IMR-90 (cell line): ENCODE measurements around the gene KRT3.

ENCODE experiments used
- CTCF ChIP-seq: conservative IDR thresholded peaks from 2 replicates; pipeline ENCODE4 v1.5.1; 2012; ENCODE audit warnings: mild to moderate bottlenecking, low read depth, low read length, improper control_type of control experiment
- FOS ChIP-seq: fragments of 150-350 bp; IDR thresholded peaks from 2 replicates; pipeline ENCODE4 v1.6.1; 2016; ENCODE audit warnings: low read depth, low read length
- POLR2A ChIP-seq: IDR thresholded peaks from 2 replicates; pipeline ENCODE4 v1.6.1; 2012; ENCODE audit warnings: mild to moderate bottlenecking, low read depth, low read length

- TF ChIP-seq CTCF = no peak
- no peak for TF ChIP-seq POLR2A
- no peak for TF ChIP-seq FOS
These were observed 5.9 kb upstream of the KRT3 start for GRCh38 chr12:52801773-52802172.
